ENCODE measurements around the gene FAM174C. TPM values are rescaled to one million over a fixed set of nuclear protein-coding genes. Genes with fewer than 3 reads are reported as not detected.

The FAM174C gene
- total RNA-seq, 1 experiment from 2014 or later = 110 TPM

DNA sequence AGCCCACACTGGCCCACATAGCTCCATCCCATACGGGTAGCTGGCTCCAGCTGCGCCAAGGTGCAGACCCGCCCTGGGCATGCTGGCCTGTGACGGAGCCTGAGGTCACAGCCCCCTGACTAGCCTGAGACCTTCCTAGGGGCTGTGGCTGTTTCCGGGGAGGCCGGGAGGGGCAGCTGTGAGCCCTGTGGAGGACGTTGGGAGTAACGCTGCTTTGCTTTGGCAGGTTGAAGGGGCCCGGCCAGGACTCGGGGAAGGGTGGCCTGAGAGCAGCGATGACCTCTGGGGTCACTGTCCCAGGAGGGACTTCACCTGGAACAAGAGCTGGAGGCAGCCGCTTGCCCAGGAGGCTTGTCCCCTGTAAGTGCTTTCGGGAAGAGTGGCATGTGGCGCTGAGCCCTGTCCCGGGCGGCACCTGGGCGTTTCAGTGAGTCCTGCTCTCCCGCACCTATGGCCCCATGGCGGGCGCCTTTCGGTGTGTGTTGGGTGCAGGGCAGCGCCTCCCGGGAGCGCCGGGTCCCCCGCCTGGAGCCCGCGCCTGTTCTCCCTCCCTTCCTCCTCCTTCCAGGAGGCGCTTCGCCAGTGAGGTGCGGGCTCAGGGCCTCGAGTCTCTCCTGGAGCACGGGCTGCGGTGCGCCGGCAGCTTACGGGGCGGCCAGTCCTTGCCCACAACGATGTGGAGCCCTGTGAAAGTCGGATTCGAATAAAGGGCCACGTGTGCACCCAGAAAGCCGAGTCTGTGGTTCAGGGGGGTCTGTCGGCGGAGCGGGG is 1.1 kb upstream of the FAM174C start:
- intact Hi-C loops (cut with micrococcal nuclease) = loop anchor here (10.0 kb wide), 1 partner anchor 81 kb away; a partner anchor contains a TSS
- Histone ChIP-seq H3K27ac (ENCODE audit: low read length) (peak overlapping the region; percentile 95), H3K27me3 (ENCODE audit: low read length) (no peaks in the 10 kb centered on the region), H3K9ac (ENCODE audit: low read length) (peak overlapping the region; percentile 92), H3K36me3 (ENCODE audit: low read depth, low read length) (peaks cover 6% of the 10 kb centered on the region; the same call in 1 of the 2 replicates), H3K4me2 (ENCODE audit: low read length) (peak overlapping the region; percentile 95), H2AFZ (ENCODE audit: low read length) (no peak overlapping the region), H3K4me3 (ENCODE audit: low read length) (peak overlapping the region; percentile 70), H3K79me2 (ENCODE audit: low read length) (peaks cover 73% of the 10 kb centered on the region), H3K9me3 (ENCODE audit: low read length) (no peaks in the 10 kb centered on the region), H3F3A (ENCODE audit: low read length, unreplicated experiment) (no peaks in the 10 kb centered on the region), H3K4me1 (ENCODE audit: insufficient read depth, low read length) (peaks cover 60% of the 10 kb centered on the region), H4K20me1 (ENCODE audit: low read length) (no peaks in the 10 kb centered on the region), H3K9me2 (replicated peaks; ENCODE audit: low read length) (no peaks in the 10 kb centered on the region)
- TF ChIP-seq, protein P1, sequence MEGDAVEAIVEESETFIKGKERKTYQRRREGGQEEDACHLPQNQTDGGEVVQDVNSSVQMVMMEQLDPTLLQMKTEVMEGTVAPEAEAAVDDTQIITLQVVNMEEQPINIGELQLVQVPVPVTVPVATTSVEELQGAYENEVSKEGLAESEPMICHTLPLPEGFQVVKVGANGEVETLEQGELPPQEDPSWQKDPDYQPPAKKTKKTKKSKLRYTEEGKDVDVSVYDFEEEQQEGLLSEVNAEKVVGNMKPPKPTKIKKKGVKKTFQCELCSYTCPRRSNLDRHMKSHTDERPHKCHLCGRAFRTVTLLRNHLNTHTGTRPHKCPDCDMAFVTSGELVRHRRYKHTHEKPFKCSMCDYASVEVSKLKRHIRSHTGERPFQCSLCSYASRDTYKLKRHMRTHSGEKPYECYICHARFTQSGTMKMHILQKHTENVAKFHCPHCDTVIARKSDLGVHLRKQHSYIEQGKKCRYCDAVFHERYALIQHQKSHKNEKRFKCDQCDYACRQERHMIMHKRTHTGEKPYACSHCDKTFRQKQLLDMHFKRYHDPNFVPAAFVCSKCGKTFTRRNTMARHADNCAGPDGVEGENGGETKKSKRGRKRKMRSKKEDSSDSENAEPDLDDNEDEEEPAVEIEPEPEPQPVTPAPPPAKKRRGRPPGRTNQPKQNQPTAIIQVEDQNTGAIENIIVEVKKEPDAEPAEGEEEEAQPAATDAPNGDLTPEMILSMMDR (conservative IDR thresholded peaks at IDR 0.05; ENCODE audit: low read depth, low read length) = no peak
- TF ChIP-seq EZH2 (IDR thresholded peaks at IDR 0.05; ENCODE audit: low read length, unreplicated experiment) = no peak
- TF ChIP-seq EZH2phosphoT487 (IDR thresholded peaks at IDR 0.05; ENCODE audit: borderline replicate concordance, low read length) = no peak
- no peak for ATAC-seq
- ChIA-PET POLR2A (ENCODE audit: unreplicated experiment) (interaction anchor here (0.6 kb wide), 1 partner anchor 477 kb away, joined by 4 read pairs; no protein-coding TSS in a partner anchor), CTCF (interaction anchor here (0.5 to 1.1 kb wide), 2 partner anchors 28 to 30 kb away, joined by 4 read pairs; no protein-coding TSS in a partner anchor)
- BruUV-seq (replicated peaks) = TSS peak; percentile 52
- no peak for DNase-seq

DNA sequence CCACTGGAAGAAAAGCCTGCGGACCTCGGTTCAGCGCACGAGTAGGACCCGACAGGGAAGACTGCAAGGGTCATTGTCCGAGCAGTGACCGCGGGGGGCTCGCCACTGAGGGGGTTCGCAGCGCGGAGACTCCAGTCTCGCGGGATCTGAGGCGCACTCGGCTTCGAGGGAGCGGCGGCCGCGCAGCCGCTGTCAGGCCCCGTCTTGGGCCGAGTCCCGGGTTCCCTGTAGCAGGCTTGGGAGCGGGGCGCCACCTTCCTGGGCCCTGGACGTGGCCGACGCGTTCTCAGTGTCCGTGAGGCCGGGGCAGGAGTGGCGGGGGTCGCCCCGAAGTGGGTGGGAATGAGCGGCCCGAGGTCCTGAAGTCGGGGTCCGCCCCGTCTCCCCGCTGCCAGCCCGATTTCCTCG is 474 bp upstream of the FAM174C start:
- Histone ChIP-seq H3K9me3 (ENCODE audit: low read length) (no peaks in the 10 kb centered on the region), H3K9ac (ENCODE audit: low read length) (peak overlapping the region; percentile 92), H3K79me2 (ENCODE audit: low read length) (peaks cover 70% of the 10 kb centered on the region), H4K20me1 (ENCODE audit: low read length) (no peaks in the 10 kb centered on the region), H3K27me3 (ENCODE audit: low read length) (no peaks in the 10 kb centered on the region), H3F3A (ENCODE audit: low read length, unreplicated experiment) (no peaks in the 10 kb centered on the region), H3K36me3 (ENCODE audit: low read depth, low read length) (peaks cover 6% of the 10 kb centered on the region; the same call in 1 of the 2 replicates), H3K27ac (ENCODE audit: low read length) (peak overlapping the region; percentile 95), H3K9me2 (replicated peaks; ENCODE audit: low read length) (no peaks in the 10 kb centered on the region), H3K4me3 (ENCODE audit: low read length) (peak overlapping the region; percentile 70), H3K4me2 (ENCODE audit: low read length) (peak overlapping the region; percentile 95), H3K4me1 (ENCODE audit: insufficient read depth, low read length) (peaks cover 57% of the 10 kb centered on the region), H2AFZ (ENCODE audit: low read length) (no peak overlapping the region)
- intact Hi-C loops (cut with micrococcal nuclease) = loop anchor here (10.0 kb wide), 1 partner anchor 80 kb away; a partner anchor contains a TSS
- CTCF ChIA-PET = interaction anchor here (1.0 kb wide), 1 partner anchor 31 kb away, joined by 5 read pairs; no protein-coding TSS in a partner anchor
- no peak for DNase-seq
- BruUV-seq (replicated peaks) = no TSS peak
- POLR2A ChIA-PET (ENCODE audit: unreplicated experiment) = no interaction called here
- no peak for TF ChIP-seq EZH2phosphoT487 (IDR thresholded peaks at IDR 0.05; ENCODE audit: borderline replicate concordance, low read length)
- no peak for TF ChIP-seq EZH2 (IDR thresholded peaks at IDR 0.05; ENCODE audit: low read length, unreplicated experiment)
- TF ChIP-seq, protein P1 (conservative IDR thresholded peaks at IDR 0.05; ENCODE audit: low read depth, low read length) = no peak
- peak; percentile 2; the same call in 1 of the 2 replicates for ATAC-seq
